Endothelial cell of umbilical vein (primary cell): ENCODE results near the gene GLCE. TPM values are rescaled to one million over a fixed set of nuclear protein-coding genes. Genes with fewer than 3 reads are reported as not detected.

Experiments used
- BruUV-seq: library from RNA; stranded (reverse); fragments of 400-500 nt; replicated peaks from 2 replicates; lab custom pipeline; 2021; lab: Mats Ljungman, UMichigan
- CTCF ChIA-PET: fragments of 300-600, 350-600 bp; sonication (Branson Sonifier 250); formaldehyde crosslinking; loops from one replicate; lab custom pipeline; 2021; ENCODE audit warnings: antibody characterized with exemption, inconsistent platforms; lab: Charles Lee
- POLR2A ChIA-PET: fragments of 300-600, 350-600 bp; sonication (Branson Sonifier 250); formaldehyde crosslinking; loops from one replicate; lab custom pipeline; 2021; ENCODE audit warnings: antibody characterized with exemption, inconsistent platforms; lab: Charles Lee
- DNase-seq: peaks from one replicate; pipeline ENCODE4 v3.0.0-alpha.2; 2011; ENCODE audit warnings: low read depth, low spot score
- FAIRE-seq: peaks from 2 replicates; lab custom pipeline; 2011; peaks lifted over from hg19 to GRCh38; lab: Jason Lieb, UNC
- H2AFZ ChIP-seq: 2 replicates; pipeline ENCODE4 v1.6.0; 2012; ENCODE audit warnings: low read depth, low read length, control low read depth, inconsistent platforms
- H3K27ac ChIP-seq: 2 replicates; pipeline ENCODE4 v1.5.1; 2011; ENCODE audit warnings: low read depth, mild to moderate bottlenecking, control low read depth, low read length, moderate library complexity; ENCODE audit not compliant: insufficient read depth
- H3K27me3 ChIP-seq, 2 experiments: 2 replicates each; pipeline versions ENCODE4 v1.6.0 to v1.6.1; 2011; ENCODE audit warnings: low read length in 2 of 2, mixed read lengths in 1 of 2; ENCODE audit not compliant: control insufficient read depth in 2 of 2, insufficient read depth in 2 of 2
- H3K36me3 ChIP-seq, 2 experiments: 2 replicates in 1 of 2; 3 replicates in 1 of 2; pipeline ENCODE4 v1.5.1; 2011; ENCODE audit warnings: low read length in 2 of 2, mild to moderate bottlenecking in 1 of 2, moderate library complexity in 1 of 2; ENCODE audit not compliant: control insufficient read depth in 2 of 2, insufficient read depth in 2 of 2; ENCODE audit errors: extremely low read depth in 1 of 2
- H3K4me1 ChIP-seq: 3 replicates; pipeline ENCODE4 v1.5.1; 2011; ENCODE audit warnings: mild to moderate bottlenecking, low read length; ENCODE audit not compliant: control insufficient read depth, insufficient read depth; ENCODE audit errors: extremely low read depth
- H3K4me2 ChIP-seq: 2 replicates; pipeline ENCODE4 v1.6.1; 2011; ENCODE audit warnings: low read length, control low read depth, mixed read lengths; ENCODE audit not compliant: insufficient read depth
- H3K4me3 ChIP-seq, 3 experiments: fragments of 200-600 bp in 1 of 3; sonication (generic), shearing (Covaris generic) in 1 of 3; replicated peaks in 1 of 3; 2 replicates each; pipeline ENCODE4 v1.5.1; 2011 to 2016; ENCODE audit warnings: control low read depth in 3 of 3, low read length in 3 of 3, mild to moderate bottlenecking in 2 of 3, inconsistent platforms in 1 of 3, low read depth in 1 of 3, moderate library complexity in 1 of 3; ENCODE audit not compliant: insufficient read depth in 1 of 3
- H3K79me2 ChIP-seq: 2 replicates; pipeline ENCODE4 v1.6.0; 2012; ENCODE audit warnings: low read length, inconsistent platforms; ENCODE audit not compliant: control insufficient read depth, insufficient read depth
- H3K9ac ChIP-seq: replicated peaks from 2 replicates; pipeline ENCODE3; 2011; ENCODE audit warnings: low read length, control low read depth; ENCODE audit not compliant: insufficient read depth; ENCODE audit errors: extremely low read depth
- H3K9me1 ChIP-seq: replicated peaks from 3 replicates; pipeline ENCODE4 v1.6.0; 2011; ENCODE audit warnings: mild to moderate bottlenecking, low read length; ENCODE audit not compliant: control insufficient read depth, insufficient read depth; ENCODE audit errors: extremely low read depth
- H3K9me3 ChIP-seq: replicated peaks from 2 replicates; pipeline ENCODE4 v1.5.1; 2012; ENCODE audit warnings: low read length, inconsistent platforms; ENCODE audit not compliant: control insufficient read depth, insufficient read depth
- H4K20me1 ChIP-seq: replicated peaks from 2 replicates; pipeline ENCODE3; 2011; ENCODE audit warnings: mild to moderate bottlenecking, low read length; ENCODE audit not compliant: control insufficient read depth, insufficient read depth; ENCODE audit errors: extremely low read depth
- CTCF ChIP-seq, 2 donors: IDR thresholded peaks; 1 replicate in 1 of 2; 2 replicates in 1 of 2; pipeline ENCODE4 v1.5.1; 2011; ENCODE audit warnings: low read length in 2 of 2, mild to moderate bottlenecking in 2 of 2, moderate library complexity in 2 of 2, control low read depth in 1 of 2, inconsistent platforms in 1 of 2, low read depth in 1 of 2; ENCODE audit not compliant: insufficient read depth in 1 of 2; ENCODE audit errors: extremely low read depth in 1 of 2
- EZH2 ChIP-seq: IDR thresholded peaks from 2 replicates; pipeline ENCODE4 v1.6.1; 2012; ENCODE audit warnings: borderline replicate concordance, low read depth, mild to moderate bottlenecking, moderate library complexity, low read length, inconsistent platforms; ENCODE audit not compliant: severe bottlenecking
- FOS ChIP-seq: IDR thresholded peaks from 2 replicates; pipeline ENCODE4 v1.6.1; 2011; ENCODE audit warnings: mild to moderate bottlenecking, low read length, moderate library complexity, borderline replicate concordance; ENCODE audit not compliant: insufficient read depth
- GATA2 ChIP-seq: IDR thresholded peaks from 2 replicates; pipeline ENCODE4 v1.7.0; 2011; ENCODE audit warnings: low read depth, mild to moderate bottlenecking, moderate library complexity, mixed read lengths, low read length; ENCODE audit not compliant: insufficient read length, insufficient read depth
- JUN ChIP-seq: IDR thresholded peaks from 2 replicates; pipeline ENCODE4 v1.6.1; 2011; ENCODE audit warnings: borderline replicate concordance, low read depth; ENCODE audit not compliant: insufficient read length, insufficient read depth
- MAX ChIP-seq: IDR thresholded peaks from 2 replicates; pipeline ENCODE4 v1.6.1; 2011; ENCODE audit not compliant: insufficient read depth, insufficient read length
- MYC ChIP-seq: IDR thresholded peaks from one replicate; pipeline ENCODE4 v1.6.1; 2011; ENCODE audit warnings: mild to moderate bottlenecking, low read depth, low read length
- POLR2A ChIP-seq: IDR thresholded peaks from 2 replicates; pipeline ENCODE4 v1.6.1; 2012; ENCODE audit warnings: low read depth, mild to moderate bottlenecking, control low read depth, low read length
- POLR2AphosphoS5 ChIP-seq: IDR thresholded peaks from 2 replicates; pipeline ENCODE4 v1.6.1; 2012; ENCODE audit warnings: low read depth, mild to moderate bottlenecking, control low read depth, low read length, moderate library complexity; ENCODE audit not compliant: insufficient read depth
- dilution Hi-C: fragments of 300-500 bp; cut with MboI; formaldehyde crosslinking; loops from one replicate; pipeline ENCODE4 v1.15.0; 2019; ENCODE audit warnings: low sequenced_read_pairs; ENCODE audit not compliant: extremely low pct_ligation_motif_present
- intact Hi-C: fragments of 100-400 bp; cut with micrococcal nuclease; formaldehyde crosslinking; loops from one replicate; pipeline ENCODE4 v1.10.0; 2022
- polyA plus RNA-seq, 4 experiments: library from polyadenylated mRNA; depleted of rRNA in 3 of 4; stranded (reverse) in 3 of 4; unstranded in 1 of 4; fragments of >200 nt; gene quantifications; 2 replicates each; pipeline versions ENCODE4 v1.2.1 to v1.2.3, GENCODE V29; 2011 to 2012; ENCODE audit warnings: missing spikeins in 1 of 4
- total RNA-seq: library from RNA; stranded (reverse); gene quantifications from 2 replicates; pipeline ENCODE4 v1.2.3, GENCODE V29; 2021

GLCE gene
- total and polyA plus RNA-seq, 2 donors (not counting 3 experiments of a cell fraction or from before 2014, with no cell fraction given): 48.1 to 86.6 TPM

GRCh38 chr15:69314131-69314530, 153.7 kb downstream of the GLCE start:
- dilution Hi-C loops (no loop called here), intact Hi-C loops (no loop called here)
- H2AFZ ChIP-seq: no peak overlapping the region
- no peaks in the 10 kb centered on the region for H3K36me3 ChIP-seq
- no peaks in the 10 kb centered on the region for H3K4me1 ChIP-seq
- H3K4me3 ChIP-seq: no peak overlapping the region
- H4K20me1 ChIP-seq: no peaks in the 10 kb centered on the region
- no peak for FAIRE-seq
- no peak overlapping the region for H3K4me2 ChIP-seq
- H3K79me2 ChIP-seq: no peaks in the 10 kb centered on the region
- CTCF ChIA-PET: interaction anchor here (0.8 kb wide), 1 partner anchor 255 kb away, joined by 3 read pairs; no protein-coding TSS in a partner anchor
- POLR2A ChIA-PET: no interaction called here
- H3K27ac ChIP-seq: no peak overlapping the region
- DNase-seq: no peak
- H3K9me3 ChIP-seq: no peaks in the 10 kb centered on the region
- no peak overlapping the region for H3K9ac ChIP-seq
- H3K9me1 ChIP-seq: no peaks in the 10 kb centered on the region
- BruUV-seq: no TSS peak
- TF ChIP-seq FOS: no peak
- TF ChIP-seq MYC: no peak
- TF ChIP-seq CTCF (IDR thresholded peaks at IDR 0.05; ENCODE audit: extremely low read depth in 1 of 2, insufficient read depth in 1 of 2, low read depth in 1 of 2, low read length in 2 of 2): no peak
- no peak for TF ChIP-seq EZH2
- TF ChIP-seq POLR2A: no peak
- TF ChIP-seq MAX: no peak
- TF ChIP-seq JUN: no peak
- TF ChIP-seq POLR2AphosphoS5: no peak
- no peak for TF ChIP-seq GATA2
- no peaks in the 10 kb centered on the region for H3K27me3 ChIP-seq
